DMS153 (cell line): ENCODE data around the gene ADAMTS12.
"Not testable (repeated sequence)": the region's sequence is repeated elsewhere in the genome, so short reads cannot be mapped to it uniquely, and the experiment has no call there.

Experiments used
- DNase-seq: peaks from one replicate; lab custom pipeline; 2025; lab: John Stamatoyannopoulos, UW

The ADAMTS12 gene

GRCh38 chr5:33582417-33582816 is 309.4 kb downstream of the ADAMTS12 start:
- no peak for DNase-seq

- no peak for DNase-seq
Measured at GRCh38 chr5:33579789-33580188, 312.0 kb downstream of the ADAMTS12 start.

GRCh38 chr5:33579152-33579551 is 312.6 kb downstream of the ADAMTS12 start:
- no peak for DNase-seq

- DNase-seq = no peak
Measured at GRCh38 chr5:33576726-33577590, 314.8 kb downstream of the ADAMTS12 start.

GRCh38 chr5:33565324-33565723 is 326.5 kb downstream of the ADAMTS12 start:
- DNase-seq = no peak

GRCh38 chr5:33563983-33564908 is 327.5 kb downstream of the ADAMTS12 start:
- no peak for DNase-seq

- DNase-seq = no peak
Measured at GRCh38 chr5:33563530-33563929, 328.3 kb downstream of the ADAMTS12 start.

GRCh38 chr5:33558489-33558888 is 333.3 kb downstream of the ADAMTS12 start:
- no peak for DNase-seq

- no peak for DNase-seq
Measured at GRCh38 chr5:33557605-33558004, 334.2 kb downstream of the ADAMTS12 start.

- peak; percentile 18 for DNase-seq
Measured at GRCh38 chr5:33556330-33557328, 335.2 kb downstream of the ADAMTS12 start.

- no peak for DNase-seq
Measured at GRCh38 chr5:33549982-33550567, 341.7 kb downstream of the ADAMTS12 start.

GRCh38 chr5:33539790-33540189 is 352.0 kb downstream of the ADAMTS12 start:
- not testable (repeated sequence) for DNase-seq

- no peak for DNase-seq
Measured at GRCh38 chr5:33539212-33539611, 352.6 kb downstream of the ADAMTS12 start.

GRCh38 chr5:33538201-33538600 is 353.6 kb downstream of the ADAMTS12 start:
- DNase-seq = no peak

GRCh38 chr5:33537240-33537639 is 354.6 kb downstream of the ADAMTS12 start:
- DNase-seq = no peak

GRCh38 chr5:33536802-33537201 is 355.0 kb downstream of the ADAMTS12 start:
- no peak for DNase-seq

- no peak for DNase-seq
Measured at GRCh38 chr5:33531824-33532223, 360.0 kb downstream of the ADAMTS12 start.

GRCh38 chr5:33531037-33531298 is 360.8 kb downstream of the ADAMTS12 start:
- DNase-seq = no peak

GRCh38 chr5:33530183-33531036 is 361.4 kb downstream of the ADAMTS12 start:
- no peak for DNase-seq

- DNase-seq = no peak
Measured at GRCh38 chr5:33527696-33528095, 364.1 kb downstream of the ADAMTS12 start.
